Measurements from ENCODE around the gene MELTF. TPM values are rescaled to one million over a fixed set of nuclear protein-coding genes. Genes with fewer than 3 reads are reported as not detected.

MELTF gene
- total RNA-seq, 1 donor from 2014 or later = 4.3 TPM

- intact Hi-C loops (cut with micrococcal nuclease) = no loop called here
Observed at GRCh38 chr3:197011780-197012539, 17.7 kb downstream of the MELTF start.

DNA sequence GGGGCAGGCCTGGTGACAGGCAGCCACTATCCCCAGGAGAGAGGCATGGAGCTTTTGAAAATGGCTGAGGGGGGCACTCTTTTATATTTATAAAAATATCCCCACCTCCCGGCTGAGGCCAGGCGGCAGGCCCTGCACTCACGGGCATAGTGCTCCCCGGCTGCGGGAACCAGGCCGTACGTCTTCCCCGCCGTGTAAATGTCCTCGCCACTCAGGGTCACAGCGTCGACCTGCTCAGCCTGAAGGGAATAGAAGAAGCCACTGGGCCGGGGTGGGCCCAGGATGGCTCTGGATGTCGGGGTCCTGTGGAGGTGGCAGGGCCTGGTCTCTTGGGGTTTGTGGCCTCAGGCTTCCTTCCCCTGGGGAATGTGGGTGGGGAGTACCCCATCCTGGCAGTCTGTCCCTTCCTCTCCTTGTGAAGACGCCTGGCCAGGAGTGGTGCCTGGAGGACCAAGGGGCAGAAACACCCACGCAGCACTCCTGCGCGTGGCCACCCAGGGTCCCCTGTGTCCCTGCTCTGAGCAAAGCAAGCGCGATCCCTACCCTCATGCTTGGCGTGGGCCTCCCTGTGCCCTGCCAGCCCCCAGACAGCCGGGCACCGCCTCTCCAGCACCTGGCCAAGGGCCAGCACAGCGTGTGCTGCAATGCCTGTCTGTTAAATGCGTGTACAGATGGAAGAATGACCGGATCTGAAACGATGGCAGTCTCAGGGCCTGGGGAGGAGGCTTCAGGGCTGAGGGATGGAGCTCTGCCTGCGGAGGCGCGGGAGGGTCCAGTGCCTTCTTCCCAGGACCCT, 18.9 kb downstream of the MELTF start:
- intact Hi-C loops (cut with micrococcal nuclease) = no loop called here

- intact Hi-C loops (cut with micrococcal nuclease) = no loop called here
Observed at GRCh38 chr3:197009532-197010019, 20.0 kb downstream of the MELTF start.

DNA sequence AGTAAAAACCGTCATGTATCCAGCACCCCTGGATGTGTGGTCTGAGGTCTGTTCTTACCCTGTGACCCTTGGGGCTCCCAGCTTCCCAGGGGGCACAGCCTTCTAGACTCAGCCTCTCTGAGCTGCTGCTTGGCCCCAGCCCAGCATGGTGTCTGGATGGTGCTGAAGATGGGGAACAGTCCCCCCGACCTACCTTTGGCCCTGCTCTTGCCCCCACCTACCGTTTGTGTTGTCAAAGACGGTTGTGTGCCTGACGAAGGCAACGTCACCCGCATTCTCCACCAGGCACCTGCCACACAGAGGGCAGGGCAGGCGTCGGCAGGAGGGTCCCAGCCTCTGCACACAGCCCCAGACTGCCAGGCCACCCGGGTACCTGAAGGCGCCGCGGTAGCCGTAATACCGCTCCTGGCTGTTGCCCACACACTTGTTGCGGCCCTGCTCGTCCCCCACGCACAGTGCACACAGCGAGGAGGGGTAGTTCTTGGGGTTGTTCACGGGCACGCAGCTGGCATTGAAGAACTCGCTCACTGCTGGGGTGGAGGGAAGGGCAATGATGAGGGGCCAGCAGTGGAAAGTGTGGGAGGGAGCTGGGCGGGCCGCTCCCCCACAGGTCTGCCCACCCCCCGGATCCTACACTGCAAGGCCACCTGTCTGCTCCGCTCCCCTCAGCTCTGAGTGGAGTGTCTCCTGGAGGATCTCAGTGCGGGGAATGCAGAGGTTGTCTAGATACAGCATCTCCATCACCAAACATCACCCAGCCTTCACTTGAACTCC, 21.0 kb downstream of the MELTF start:
- intact Hi-C loops (cut with micrococcal nuclease) = no loop called here

GRCh38 chr3:197007953-197008352, 21.7 kb downstream of the MELTF start:
- intact Hi-C loops (cut with micrococcal nuclease) = no loop called here

GRCh38 chr3:197007296-197007940, 22.2 kb downstream of the MELTF start:
- intact Hi-C loops (cut with micrococcal nuclease) = no loop called here

- intact Hi-C loops (cut with micrococcal nuclease) = no loop called here
Observed at GRCh38 chr3:197006860-197007259, 22.8 kb downstream of the MELTF start.

GRCh38 chr3:197006446-197006845, 23.2 kb downstream of the MELTF start:
- intact Hi-C loops (cut with micrococcal nuclease) = no loop called here

DNA sequence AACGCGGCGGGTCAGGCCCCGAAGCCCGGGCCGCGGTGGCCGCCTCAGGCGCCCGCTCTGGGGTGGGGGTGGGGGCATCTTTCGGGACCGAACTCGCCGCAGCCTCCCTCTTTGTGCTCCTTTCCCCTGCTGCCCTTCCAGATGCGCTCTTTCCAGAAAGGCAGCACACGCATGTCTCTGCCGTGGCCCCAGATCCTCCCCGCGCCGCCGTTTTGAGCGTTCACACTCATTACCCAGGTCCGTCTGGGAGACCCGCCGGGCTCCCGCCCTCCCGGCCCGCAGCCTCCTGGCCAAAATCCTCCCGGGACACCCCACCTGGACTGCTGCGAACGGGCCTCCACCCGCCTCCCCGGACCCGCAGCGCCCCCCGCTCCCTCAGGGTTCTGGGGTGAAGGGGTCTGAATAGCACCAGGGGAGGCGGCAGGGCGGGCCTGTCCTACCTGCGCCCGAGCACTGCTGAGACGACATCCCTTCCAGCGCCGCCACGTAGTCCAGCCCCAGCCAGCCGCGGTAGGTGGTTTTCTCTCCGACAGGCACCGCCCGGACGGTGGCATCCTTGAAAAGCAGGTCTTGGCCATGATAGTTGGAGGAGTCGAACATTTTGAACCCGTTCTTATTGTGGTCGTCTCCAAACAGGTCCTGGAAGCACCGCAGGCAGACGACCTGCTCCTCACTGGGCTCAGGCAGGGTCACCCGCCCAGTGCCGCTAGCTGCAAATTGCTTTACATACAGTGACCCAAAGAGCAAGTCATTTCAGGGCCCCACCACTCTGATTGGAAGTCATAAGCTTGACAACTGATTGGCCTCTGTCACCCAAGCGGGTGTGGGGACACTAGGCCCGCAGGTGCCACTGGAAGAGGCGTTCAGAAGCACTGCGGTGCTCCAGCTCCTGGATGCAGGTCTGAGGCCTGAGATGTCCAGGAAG, 25.9 kb downstream of the MELTF start:
- intact Hi-C loops (cut with micrococcal nuclease) = loop anchor here (1.0 kb wide), 1 partner anchor 26 kb away; the partner anchor contains the start of gene MELTF

- intact Hi-C loops (cut with micrococcal nuclease) = loop anchor here (1.0 kb wide), 4 partner anchors 26 to 184 kb away; partner anchors contain the start of genes MELTF, NCBP2 and SENP5
Observed at GRCh38 chr3:197002701-197003454, 26.7 kb downstream of the MELTF start.

DNA sequence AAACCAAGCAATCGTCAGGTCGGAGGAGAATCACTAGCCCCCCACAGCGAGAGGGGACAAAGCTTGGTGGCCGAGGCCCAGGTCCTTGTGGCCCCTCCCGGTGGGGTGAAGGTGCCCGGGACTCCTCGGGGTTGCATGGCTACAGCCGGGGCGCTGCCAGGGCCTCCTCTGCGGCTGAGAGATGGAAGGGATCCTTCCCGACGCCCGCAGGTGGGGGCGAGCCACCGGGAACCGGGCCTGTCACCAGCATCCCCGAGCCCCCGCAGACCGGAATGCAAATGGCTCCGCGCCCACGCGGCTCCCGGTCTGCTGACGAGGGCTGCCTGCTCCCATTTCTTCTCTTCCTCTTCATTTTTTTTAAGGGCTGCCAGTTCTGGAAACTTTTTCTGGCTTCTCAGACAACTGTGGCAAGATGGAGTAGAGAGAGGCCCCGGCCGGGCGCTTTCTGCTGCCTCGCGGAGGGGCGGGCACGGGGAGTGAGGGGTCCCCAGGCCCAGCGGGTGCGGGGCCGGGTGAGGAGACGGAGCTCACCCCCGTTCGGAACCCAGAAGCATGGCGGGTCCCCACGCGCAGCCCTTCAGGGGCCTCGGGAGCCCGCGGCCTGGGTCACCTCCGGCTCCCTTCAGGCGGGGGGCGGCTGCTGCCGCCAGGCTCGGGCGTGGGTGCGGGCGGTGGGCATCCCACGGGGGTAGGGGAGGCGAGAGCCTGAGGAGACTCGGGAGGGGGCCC, 27.5 kb downstream of the MELTF start:
- intact Hi-C loops (cut with micrococcal nuclease) = loop anchor here (1.0 kb wide), 3 partner anchors 60 to 185 kb away; partner anchors contain the start of genes NCBP2 and SENP5

GRCh38 chr3:197001106-197001971, 28.3 kb downstream of the MELTF start:
- intact Hi-C loops (cut with micrococcal nuclease) = no loop called here

DNA sequence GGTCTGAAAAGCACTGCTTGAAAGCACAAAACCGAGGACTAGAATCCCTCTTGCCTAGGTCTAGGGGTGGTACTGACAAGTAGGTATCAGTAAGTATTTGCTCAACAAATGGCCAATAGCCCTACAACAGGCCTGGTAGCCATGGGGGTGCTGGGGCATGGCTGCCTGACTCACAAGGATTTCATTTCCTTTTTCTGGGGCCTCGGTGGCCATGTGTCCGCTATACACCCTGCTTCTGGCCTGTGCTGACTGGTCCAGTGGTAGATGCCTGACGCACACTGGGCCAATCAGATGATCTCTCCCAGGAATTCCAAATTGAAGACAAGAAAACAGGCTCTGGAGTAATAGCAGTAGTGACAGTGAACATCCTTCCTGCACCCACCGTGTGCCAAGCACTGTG, 29.4 kb downstream of the MELTF start:
- intact Hi-C loops (cut with micrococcal nuclease) = no loop called here

DNA sequence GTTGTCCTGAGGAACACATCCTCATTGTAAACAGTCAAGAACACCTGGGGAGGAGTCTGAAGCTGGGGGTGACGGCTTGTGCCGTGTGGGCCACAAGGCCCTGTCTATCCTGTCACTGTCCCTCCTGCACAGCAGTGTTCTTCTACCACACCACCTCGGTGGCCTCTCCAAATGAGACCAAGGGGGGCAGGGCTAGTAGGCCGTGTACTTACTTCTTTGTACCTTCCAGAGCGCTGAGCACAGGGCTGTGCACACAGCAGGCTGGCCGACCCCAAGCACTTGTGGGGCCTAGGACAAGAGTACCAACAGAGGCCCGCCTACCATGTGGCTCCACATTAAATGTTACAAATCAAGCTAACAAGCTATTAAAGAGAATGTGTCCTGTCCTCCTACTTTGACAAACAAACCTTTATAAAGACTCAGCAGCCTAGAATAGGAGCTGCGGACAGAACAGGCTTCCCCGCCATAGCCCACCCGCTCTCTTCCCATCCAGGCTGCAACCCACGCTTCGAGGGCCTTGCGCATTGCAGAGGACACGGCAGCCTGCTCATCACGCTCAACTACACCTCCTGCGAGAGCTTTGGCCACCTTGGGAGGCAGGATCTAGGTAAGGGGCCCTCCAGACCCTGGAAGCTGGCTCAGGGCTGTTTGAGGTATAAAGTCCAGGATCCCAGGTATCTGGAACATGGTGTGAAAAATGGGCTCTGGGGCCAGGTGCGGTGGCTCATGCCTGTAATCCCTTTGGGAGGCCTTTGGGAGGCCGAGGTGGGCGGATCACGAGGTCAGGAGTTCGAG, 30.5 kb downstream of the MELTF start:
- intact Hi-C loops (cut with micrococcal nuclease) = no loop called here

DNA sequence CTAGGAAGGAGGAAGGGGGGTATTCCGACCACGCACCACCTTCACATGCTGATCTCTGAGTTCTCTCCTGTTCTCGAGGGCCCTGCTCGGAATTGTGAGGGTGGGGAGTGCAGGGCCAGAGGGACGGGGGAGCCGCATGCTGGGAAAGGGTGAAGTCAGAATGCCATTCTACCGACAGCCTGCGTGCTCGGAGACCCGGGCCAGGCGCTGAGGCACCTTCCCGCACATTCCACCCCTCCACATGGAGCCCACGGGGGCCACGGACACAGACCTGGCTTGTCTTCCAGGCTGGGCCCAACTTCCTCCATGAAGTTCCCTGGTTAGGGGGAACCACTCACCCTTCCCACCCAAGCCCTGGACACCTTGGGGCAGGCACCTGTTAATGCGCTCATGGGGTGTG, 32.3 kb downstream of the MELTF start:
- intact Hi-C loops (cut with micrococcal nuclease) = no loop called here

DNA sequence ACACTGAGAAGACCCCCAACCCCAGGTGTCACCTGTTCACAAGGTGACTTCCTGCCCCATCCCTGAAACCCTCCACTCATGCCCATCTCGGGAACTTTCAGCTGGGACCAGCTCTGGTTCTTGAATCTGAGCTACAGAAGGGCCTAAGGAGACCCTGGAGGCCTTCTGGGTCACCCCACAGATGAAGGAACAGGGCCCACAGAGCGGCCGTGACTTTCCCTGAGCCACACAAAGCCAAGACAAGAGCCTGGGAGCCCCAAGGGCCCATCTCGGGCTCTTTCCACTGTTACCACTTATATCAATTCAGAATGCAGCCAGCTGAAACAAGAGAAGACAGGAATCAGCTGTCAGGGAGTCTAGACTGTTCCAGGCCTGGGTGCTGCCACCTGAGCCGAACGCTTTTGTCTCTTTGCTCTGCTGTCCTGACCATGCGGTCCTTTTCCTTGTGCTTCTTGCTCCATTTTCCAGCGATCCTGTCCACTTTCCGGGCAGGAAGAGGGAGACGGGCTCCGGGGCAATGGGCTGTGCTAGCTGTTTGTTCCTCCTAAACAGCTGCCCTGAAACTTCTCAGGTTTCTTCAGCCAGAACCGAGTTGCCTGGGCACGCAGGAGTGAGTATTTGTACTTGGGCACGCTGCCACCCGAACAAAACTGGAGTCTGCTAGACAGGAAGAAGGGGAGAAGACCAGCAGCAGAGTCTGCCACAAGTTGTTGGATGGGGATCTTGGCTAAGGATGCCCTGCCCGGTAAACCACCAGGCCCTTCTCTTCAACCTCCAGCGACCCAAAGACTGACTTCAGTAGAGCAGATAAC, 33.0 kb downstream of the MELTF start:
- intact Hi-C loops (cut with micrococcal nuclease) = no loop called here

Data from T-helper 1 cell treated with Interleukin-12 subunit alpha and Interleukin-12 subunit beta and Interleukin-4 antibody, amounts not matched to agents 30 ng/mL and 1 ng/mL, for 36 hours (primary cell).